Pons (tissue), 1 donor: Measurements from ENCODE around the gene VMP1.
"Not testable (repeated sequence)": the region's sequence is repeated elsewhere in the genome, so short reads cannot be mapped to it uniquely, and the experiment has no call there.

Experiments used
- DNase-seq: peaks from one replicate; pipeline ENCODE4 v3.0.0-alpha.2; 2016; ENCODE audit warnings: low spot score

VMP1 gene

DNA sequence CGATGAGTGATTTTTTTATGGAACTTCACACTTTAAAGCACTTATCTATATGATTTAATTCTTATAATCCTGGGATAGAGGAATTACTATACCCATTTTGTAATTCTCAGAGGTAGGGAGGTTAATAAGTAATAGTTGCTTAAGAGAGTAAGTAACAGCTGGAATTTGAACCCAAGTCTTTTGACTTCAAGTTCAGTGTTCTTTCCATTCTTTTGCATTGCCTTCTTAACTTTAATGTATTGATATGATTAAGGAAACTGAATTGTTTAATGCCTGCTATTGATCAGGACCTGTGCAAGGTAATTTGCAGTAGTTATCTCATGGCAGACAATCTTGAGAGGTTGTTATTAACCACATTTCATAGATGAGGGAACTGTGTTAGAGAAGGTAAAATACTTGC is 106.8 kb downstream of the VMP1 start:
- DNase-seq: no peak

DNA sequence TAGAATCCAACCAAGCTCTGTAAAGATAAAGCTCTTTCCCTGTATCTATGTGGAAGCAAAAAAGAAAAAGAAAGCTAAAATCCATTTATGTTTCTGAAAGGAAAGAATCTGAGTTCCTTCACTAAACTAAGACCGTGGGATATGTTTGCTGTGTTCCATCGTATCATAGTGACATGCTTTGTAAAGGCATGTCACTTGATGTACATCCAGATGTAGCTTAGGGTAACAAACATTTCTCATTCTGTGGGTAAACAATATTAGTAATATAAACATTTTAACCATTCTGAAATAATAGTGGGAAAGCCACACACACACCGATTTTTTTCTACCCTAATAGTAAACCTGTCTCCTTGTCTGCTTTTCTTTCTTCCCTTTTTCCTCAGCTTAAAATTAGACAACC is 107.2 kb downstream of the VMP1 start:
- no peak for DNase-seq

DNA sequence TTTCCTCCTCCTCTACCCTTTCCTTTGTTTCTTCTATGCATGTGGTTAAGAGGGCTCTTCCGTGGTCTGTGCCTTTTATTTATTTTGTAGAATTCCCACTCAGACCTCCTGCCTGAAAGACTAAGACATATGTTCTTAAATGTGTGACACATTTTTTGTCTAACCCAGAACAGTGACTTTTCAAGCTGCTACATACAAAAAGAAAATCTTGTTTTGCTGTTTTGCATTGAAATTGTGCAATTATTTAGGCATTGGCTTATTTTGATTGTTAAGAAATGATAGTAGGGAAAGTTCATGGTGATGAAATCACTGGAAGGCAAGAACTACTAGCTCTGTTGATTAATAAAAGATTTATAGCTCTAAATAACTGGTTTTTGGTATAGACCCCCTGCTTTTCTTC is 108.5 kb downstream of the VMP1 start:
- no peak for DNase-seq

DNA sequence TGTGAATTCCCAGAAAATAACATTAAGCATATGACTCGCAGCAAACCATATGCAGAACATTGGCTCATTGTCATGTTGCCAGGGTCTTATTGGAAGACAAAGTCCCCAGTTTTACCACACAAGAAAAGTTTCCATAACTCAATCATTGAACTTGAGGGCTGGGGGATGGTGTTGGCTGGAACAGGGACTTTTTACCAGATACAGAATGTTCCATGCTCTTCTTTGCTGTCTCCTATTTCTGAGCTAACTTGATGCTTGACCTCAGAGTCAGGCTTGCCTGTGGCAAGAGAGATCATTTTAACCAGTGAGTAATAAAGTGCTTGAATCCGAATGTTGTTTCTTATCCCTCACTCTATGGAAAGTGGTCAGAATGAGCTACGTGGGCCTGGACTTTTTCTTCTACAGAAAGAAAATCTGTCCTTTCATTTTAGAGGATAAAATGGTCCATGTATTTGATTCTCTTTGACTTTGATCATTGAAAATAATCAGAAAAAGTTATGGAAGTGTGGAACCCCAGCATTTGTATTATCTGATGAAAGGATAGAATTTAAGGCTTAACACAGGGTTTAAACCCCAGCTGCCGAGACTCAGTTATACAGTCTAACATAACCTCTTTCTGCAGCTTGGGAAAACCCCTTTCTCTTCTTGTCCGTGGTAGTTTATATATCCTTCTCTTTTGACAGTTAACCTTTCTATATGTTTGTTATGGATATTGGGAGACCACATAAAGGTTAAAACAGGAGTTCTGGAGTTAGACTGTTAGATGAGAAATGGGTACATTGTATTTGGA is 118.3 kb downstream of the VMP1 start:
- no peak for DNase-seq

DNA sequence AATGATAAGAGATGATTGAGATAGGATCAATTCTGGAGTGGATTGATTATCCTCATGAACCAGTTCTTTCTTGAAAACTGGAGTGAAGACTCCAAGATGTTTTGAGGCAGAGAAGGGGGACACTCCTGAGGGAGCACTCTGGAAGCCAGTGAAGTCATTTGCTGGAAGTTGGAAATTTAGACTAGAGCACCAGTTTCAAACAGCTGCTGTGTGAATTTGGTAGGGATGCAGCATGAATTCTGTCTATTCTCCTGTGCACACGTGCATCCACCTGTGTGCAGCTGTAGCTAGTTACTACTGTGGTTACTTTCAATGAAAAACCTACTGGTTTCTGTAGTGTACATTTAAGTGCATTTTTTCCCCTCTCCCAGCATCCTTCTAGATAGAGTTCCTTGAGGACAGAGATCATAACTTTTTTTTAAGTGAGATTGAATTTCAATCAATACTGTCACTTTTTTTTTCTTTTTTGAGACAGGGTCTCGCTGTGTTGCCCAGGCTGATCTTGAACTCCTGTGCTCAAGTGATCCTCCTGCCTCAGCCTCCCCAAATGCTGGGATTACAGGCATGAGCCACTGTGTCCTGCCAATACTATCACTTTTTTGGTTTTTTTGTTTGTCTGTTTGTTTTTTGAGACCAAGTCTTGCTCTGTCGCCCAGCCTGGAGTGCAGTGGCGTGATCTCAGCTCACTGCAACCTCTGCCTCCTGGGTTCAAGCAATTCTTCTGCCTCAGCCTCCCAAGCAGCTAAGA is 119.4 kb downstream of the VMP1 start:
- DNase-seq: no peak

DNA sequence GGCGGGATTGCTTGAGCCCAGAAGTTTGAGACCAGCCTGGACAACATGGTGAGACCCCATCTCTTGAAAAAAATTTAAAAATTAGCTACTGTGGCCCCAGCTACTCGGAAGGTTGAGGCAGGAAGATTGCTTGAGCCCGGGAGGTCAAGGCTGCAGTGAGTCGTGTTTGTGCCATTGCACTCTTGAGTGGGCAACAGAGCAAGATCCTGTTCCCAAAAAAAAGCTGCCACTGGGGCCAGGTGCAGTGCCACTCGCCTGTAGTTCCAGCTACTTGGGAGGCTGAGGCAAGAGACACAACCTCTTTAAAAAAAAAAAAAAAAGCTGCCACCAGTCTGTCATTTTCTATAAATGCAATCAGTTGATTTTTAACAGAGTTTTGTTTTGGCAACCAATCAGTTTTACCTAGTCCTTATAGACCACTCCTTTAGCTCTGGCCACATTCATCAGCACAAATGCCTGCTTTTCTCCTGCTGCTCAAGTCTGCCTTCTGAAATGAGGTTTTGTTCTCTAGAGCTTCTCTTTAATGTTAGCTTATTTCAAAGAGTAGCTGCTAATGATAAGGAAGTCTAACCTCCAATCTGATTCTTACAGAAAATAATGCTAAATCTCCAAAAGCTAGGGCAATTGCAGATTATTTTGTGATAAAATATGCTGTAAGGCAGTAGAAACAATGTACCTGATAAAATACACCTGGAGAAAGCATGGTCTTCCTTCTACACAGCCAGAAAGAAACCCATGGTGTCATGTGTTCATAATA is 120.4 kb downstream of the VMP1 start:
- DNase-seq: no peak

DNA sequence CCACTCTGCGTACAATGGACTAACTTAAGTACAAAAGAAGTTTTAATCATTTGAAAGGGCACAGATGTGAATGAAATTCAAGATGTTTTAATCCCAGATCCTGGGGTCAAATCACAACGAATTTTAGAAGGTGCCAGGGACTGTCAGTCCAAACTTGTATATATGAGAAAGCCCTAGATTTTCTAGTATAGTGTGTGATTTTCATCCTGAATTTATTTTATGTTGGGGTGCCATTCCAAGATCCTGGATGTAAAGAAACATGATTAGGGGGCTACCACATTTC is 121.0 kb downstream of the VMP1 start:
- DNase-seq: no peak

DNA sequence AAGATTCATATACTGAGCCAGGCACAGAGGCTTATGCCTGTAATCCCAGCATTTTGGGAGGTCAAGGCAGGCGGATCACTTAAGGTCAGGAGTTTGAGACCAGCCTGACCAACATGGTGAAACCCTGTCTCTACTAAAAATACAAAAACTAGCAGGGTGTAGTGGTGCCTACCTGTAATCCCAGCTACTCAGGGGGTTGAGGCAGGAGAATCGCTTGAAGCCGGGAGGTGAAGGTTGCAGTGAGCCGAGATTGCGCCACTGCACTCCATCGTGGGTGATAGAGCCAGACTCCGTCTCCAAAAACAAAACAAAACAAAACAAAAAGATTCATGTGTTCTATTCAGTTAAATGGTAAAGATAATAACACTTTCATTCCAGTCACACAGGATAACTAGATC is 121.4 kb downstream of the VMP1 start:
- not testable (repeated sequence) for DNase-seq

DNA sequence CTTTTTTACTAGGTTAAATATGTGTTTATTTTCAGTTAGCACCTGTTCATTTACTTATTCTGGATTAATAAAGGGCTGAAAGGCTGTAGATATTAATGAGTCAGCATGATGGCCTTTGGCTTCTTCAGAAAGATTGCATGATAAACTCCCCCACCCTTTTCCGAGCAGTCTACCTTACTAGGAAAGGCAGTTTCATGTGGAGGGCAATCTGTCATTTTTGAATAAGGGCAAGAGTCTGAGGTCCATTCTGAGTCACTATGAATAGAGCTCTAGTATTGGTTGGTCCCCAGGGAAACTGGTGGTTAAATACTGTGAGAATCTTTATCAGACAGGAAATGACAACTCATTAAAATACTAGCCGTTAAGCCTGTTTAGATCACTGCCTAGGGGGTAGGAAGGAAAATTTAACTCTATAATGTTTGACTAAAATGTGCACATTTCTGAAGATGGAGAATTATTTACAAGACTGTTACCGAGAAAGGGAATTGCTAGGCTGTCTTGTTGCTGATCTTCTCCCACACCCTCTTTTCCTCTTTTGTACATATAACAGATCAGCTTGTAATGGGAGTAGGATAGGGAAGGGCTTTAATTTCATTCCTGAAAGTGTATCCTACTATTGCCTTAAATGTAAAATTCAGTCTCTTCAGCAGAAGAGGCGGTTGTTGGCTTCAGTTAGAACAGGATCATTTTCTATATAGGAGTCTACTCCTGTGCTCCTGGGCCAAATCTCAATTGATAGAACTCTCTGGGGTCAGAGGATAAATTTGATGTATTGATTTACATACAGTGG is 122.0 kb downstream of the VMP1 start:
- no peak for DNase-seq

DNA sequence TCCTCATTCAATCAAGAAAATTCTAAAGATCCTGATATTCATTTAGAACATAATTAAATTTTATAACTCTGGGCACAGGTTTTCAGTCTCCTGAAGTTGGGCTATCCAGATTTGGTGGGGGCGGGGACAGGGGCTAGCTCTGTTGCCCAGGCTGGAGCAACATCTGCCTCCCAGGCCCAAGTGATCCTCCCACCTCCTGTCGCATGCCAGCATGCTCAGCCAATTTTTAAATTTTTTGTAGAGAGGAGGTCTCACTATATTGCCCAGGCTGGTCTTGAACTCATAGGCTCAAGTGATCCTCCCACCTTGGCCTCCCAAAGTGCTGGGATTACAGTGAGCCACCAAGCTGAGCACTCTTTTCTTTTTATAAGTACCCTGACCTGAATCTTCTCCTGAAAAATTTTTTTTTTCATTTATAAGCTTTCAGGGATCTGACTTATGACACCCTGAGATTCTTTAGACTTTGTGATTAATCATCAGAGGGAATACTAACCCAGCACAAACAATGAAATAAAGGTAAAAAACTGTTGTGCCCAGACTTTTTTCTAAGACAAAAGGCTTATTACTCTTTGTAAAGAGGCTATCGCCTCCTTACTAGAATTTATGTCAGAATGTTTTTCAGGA is 122.7 kb downstream of the VMP1 start:
- DNase-seq: no peak

DNA sequence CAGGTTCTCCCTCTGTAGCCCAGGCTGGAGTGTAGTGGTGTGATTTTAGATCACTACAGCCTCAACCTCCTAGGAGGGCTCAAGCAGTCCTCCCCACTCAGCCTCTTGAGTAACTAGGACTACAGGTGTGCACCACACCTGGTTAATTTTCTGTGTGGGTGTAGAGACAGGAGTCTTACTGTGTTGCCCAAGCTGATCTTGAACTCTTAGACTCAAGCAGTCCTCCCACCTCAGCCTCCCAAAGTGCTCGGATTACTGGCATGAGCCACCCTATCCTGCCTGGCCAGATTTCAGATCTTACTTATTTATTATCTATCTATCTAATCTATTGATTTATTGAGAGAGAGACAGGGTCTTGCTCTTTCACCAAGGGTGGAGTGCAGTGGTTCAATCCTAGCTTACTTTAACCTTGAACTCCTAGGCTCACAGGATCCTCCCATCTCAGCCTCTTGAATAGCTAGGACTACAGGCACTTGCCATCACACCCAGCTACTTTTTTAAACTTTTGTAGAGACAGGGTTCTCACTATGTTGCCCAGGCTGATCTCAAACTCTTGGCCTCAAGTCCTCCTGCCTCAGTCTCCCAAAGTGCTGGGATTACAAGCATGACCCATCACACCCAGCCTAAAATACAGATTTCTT is 123.5 kb downstream of the VMP1 start:
- DNase-seq: no peak

DNA sequence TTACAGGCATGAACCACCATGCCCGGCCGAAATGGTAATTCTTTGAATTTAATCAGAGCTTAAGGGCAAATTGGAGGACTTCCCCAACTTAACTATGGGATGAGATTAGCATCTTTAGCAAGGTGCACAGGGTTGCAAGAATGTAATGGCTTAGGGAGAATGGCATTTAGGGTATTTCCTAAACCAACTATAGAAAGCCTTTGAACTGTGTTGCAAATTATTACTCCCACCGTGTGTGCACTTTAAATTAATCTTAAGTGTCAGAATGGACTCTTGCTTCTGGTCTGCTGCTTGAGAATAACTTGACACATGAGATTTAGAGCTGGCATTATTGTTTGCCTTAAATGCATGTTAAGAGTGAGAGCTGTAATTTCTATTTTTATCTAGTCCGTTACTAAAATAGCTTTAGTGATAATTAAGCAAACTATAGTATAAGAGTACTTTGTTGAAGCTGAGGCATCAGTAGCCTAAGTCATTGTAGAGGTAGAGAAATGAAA is 125.5 kb downstream of the VMP1 start:
- no peak for DNase-seq

DNA sequence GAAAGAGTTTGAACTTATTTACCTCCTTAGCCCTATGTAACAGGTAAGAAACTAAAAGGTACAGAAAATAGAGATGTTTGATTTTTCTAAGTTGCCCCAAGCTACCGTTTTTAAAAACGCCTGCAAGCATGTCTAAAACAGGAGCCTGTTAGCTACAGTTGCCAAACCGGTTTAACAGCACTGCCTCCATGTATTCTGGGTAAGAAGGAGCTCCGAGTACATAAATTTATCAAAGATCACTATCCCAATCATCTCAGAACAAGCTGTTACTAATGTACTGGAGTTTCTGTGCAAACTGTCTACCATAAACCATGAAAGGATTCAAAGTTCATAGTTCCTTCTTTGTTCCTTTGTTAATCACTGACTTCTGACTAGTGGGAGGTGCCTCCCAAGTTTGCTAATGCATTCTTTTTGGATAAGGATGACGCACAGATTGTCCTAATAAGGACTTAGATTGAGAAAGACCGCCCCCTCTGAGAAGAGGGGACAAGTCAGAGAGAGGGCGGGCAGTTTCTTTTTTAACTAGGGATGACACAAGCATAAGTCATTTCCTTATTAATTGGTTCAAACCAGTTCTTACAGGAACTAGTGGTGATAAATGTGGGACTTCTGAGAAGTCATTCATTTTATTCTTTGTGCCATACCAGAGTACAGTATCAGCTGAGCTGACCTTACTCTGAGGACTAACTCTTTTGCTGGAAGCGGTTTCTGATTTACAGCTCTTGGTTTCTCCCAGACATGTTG is 130.0 kb downstream of the VMP1 start:
- DNase-seq: peak; percentile 91

DNA sequence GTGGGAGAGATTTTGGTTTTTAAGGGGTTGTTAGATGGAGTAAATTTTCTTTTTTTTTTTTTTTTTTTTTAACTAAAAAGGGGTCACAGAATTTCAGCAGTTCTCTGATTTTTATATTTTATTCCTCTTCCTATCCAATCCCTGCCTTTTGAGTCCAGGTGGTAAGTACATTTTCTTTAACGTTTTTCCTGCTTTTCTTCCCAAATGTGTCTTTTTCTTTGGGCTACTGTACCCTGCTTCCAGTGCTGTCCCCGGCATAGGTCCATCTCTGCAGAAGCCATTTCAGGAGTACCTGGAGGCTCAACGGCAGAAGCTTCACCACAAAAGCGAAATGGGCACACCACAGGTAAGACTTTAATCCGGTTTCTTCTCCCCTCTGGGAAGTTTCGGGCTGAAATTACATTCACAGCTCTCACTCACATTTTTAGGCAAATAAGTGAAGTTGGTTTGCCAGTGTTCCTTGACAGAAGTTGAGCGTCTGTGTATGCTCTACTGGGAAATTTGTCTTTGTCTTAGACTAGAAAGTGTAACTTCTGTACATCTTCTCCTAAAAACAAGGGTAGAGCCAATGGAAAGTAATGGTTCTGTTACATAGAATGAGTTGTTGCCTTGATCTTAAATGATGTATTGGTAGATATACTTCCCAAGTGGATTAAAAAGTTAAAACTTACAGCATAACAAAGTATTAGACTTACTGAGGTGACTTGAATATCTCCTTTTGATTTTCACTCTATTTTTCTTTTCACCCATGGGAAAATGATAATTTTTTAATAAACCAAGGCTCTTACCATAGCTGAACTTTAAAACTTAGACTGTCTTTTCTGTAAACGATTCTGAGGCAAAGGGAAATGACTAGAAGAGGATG is 130.8 kb downstream of the VMP1 start:
- no peak for DNase-seq

DNA sequence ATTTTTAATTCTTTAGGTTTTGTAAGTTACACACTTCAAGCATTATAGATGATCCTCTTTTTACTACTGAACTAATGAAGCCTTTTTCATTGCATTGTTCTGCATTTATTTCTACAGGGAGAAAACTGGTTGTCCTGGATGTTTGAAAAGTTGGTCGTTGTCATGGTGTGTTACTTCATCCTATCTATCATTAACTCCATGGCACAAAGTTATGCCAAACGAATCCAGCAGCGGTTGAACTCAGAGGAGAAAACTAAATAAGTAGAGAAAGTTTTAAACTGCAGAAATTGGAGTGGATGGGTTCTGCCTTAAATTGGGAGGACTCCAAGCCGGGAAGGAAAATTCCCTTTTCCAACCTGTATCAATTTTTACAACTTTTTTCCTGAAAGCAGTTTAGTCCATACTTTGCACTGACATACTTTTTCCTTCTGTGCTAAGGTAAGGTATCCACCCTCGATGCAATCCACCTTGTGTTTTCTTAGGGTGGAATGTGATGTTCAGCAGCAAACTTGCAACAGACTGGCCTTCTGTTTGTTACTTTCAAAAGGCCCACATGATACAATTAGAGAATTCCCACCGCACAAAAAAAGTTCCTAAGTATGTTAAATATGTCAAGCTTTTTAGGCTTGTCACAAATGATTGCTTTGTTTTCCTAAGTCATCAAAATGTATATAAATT is 132.3 kb downstream of the VMP1 start:
- no peak for DNase-seq

DNA sequence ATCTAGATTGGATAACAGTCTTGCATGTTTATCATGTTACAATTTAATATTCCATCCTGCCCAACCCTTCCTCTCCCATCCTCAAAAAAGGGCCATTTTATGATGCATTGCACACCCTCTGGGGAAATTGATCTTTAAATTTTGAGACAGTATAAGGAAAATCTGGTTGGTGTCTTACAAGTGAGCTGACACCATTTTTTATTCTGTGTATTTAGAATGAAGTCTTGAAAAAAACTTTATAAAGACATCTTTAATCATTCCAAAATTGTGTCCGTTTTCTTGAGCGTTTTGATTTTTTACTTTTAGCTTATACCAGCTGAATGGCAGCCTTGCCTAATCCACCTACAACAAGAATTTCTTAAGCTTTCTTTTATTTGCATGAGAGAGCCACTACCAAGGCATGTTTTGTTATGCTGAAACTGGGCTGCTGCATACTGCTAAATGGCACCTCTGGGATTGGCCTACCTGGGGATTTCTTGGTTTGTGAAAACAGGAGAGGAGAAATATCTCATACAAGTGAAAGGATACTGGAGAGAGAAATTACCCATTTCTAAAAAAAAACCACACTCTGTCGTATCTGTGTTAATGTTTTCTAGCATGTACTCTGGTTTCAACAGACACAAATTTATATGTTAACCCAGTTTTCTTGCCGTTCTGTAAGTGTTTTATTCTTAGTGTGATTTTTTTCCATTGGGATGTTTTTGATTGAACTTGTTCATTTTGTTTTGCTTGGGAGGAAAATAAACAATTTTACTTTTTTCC is 133.1 kb downstream of the VMP1 start:
- no peak for DNase-seq

DNA sequence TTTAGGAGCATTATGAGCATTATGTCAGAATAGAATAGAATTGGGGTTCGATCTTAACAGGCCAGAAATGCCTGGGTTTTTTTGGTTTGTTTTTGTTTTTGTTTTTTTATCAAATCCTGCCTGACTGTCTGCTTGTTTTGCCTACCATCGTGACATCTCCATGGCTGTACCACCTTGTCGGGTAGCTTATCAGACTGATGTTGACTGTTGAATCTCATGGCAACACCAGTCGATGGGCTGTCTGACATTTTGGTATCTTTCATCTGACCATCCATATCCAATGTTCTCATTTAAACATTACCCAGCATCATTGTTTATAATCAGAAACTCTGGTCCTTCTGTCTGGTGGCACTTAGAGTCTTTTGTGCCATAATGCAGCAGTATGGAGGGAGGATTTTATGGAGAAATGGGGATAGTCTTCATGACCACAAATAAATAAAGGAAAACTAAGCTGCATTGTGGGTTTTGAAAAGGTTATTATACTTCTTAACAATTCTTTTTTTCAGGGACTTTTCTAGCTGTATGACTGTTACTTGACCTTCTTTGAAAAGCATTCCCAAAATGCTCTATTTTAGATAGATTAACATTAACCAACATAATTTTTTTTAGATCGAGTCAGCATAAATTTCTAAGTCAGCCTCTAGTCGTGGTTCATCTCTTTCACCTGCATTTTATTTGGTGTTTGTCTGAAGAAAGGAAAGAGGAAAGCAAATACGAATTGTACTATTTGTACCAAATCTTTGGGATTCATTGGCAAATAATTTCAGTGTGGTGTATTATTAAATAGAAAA is 133.8 kb downstream of the VMP1 start:
- not testable (repeated sequence) for DNase-seq
